ENCODE results near the gene SLC25A10. TPM values are rescaled to one million over a fixed set of nuclear protein-coding genes. Genes with fewer than 3 reads are reported as not detected.

SLC25A10 gene
- total and polyA plus RNA-seq, 2 donors (not counting 3 experiments of a cell fraction or from before 2014, with no cell fraction given) = 16.7 to 17.2 TPM

- Histone ChIP-seq H2AFZ (ENCODE audit: low read depth, low read length) (peak within 1 kb of the TSS; percentile 13), H3K9ac (replicated peaks; ENCODE audit: extremely low read depth, insufficient read depth, low read length) (peak within 1 kb of the TSS; percentile 69), H3K27ac (ENCODE audit: insufficient read depth, low read depth, low read length) (peak within 1 kb of the TSS; percentile 36), H3K4me1 (ENCODE audit: control insufficient read depth, extremely low read depth, insufficient read depth, low read length) (peaks cover 18% of the 10 kb centered on the region), H3K9me1 (replicated peaks; ENCODE audit: control insufficient read depth, extremely low read depth, insufficient read depth, low read length) (no peaks in the 10 kb centered on the region), H3K9me3 (replicated peaks; ENCODE audit: control insufficient read depth, insufficient read depth, low read length) (no peaks in the 10 kb centered on the region), H3K4me2 (ENCODE audit: insufficient read depth, low read length) (peak within 1 kb of the TSS; percentile 72), H3K27me3 (ENCODE audit: control insufficient read depth in 2 of 2, insufficient read depth in 2 of 2, low read length in 2 of 2) (no peaks in the 10 kb centered on the region), H3K79me2 (ENCODE audit: control insufficient read depth, insufficient read depth, low read length) (peaks cover 21% of the 10 kb centered on the region), H4K20me1 (replicated peaks; ENCODE audit: control insufficient read depth, extremely low read depth, insufficient read depth, low read length) (no peaks in the 10 kb centered on the region), H3K4me3 (replicated peaks in 1 of 3; ENCODE audit: insufficient read depth in 1 of 3, low read depth in 1 of 3, low read length in 3 of 3) (peak within 1 kb of the TSS; percentile 34 to 76 (median 64)), H3K36me3 (ENCODE audit: control insufficient read depth in 2 of 2, extremely low read depth in 1 of 2, insufficient read depth in 2 of 2, low read length in 2 of 2) (peaks cover 4 to 19% of the 10 kb centered on the region in 2 experiments)
- BruUV-seq (replicated peaks) = no TSS peak
- POLR2A ChIA-PET = interaction anchor here (1.0 kb wide), 1 partner anchor 17 kb away, joined by 3 read pairs; the partner anchor contains the start of genes ARL16 and HGS
- dilution Hi-C loops (cut with MboI; ENCODE audit: extremely low pct_ligation_motif_present, low sequenced_read_pairs) = no loop called here
- TF ChIP-seq POLR2A (IDR thresholded peaks at IDR 0.05; ENCODE audit: low read depth, low read length) = peak; percentile 90
- TF ChIP-seq POLR2AphosphoS5 (IDR thresholded peaks at IDR 0.05; ENCODE audit: insufficient read depth, low read depth, low read length) = peak; percentile 97
- TF ChIP-seq EZH2 (IDR thresholded peaks at IDR 0.05; ENCODE audit: borderline replicate concordance, low read depth, low read length, severe bottlenecking) = no peak
- no peak for TF ChIP-seq MAX (IDR thresholded peaks at IDR 0.05; ENCODE audit: insufficient read depth, insufficient read length)
- TF ChIP-seq MYC (IDR thresholded peaks at IDR 0.05; ENCODE audit: low read depth, low read length) = peak; percentile 69
- peak; percentile 95 for DNase-seq (ENCODE audit: low read depth, low spot score)
- intact Hi-C loops (cut with micrococcal nuclease) = loop anchor here (1.0 to 2.0 kb wide), 2 partner anchors 18 to 30 kb away; partner anchors contain the start of genes HGS, NPLOC4 and TSPAN10
- CTCF ChIA-PET = no interaction called here
- peak; percentile 97 for FAIRE-seq
Measured at GRCh38 chr17:81666342-81667191, 45.5 kb upstream of the SLC25A10 start, which contains the start of the genes CCDC137 and OXLD1. CCDC137 (plus strand) TSS chr17:81666737; CDS start chr17:81666767, 30 bp downstream. OXLD1 (minus strand) TSS chr17:81666605; CDS start chr17:81666577, 28 bp downstream.

GRCh38 chr17:81667754-81668153 is 44.3 kb upstream of the SLC25A10 start:
- CTCF ChIA-PET = interaction anchor here (1.5 kb wide), 1 partner anchor 15 kb away, joined by 4 read pairs; no protein-coding TSS in a partner anchor
- peaks cover 21% of the 10 kb centered on the region for H3K79me2 ChIP-seq (ENCODE audit: control insufficient read depth, insufficient read depth, low read length)
- no peak for FAIRE-seq
- no peak overlapping the region for H2AFZ ChIP-seq (ENCODE audit: low read depth, low read length)
- no peak overlapping the region for H3K27ac ChIP-seq (ENCODE audit: insufficient read depth, low read depth, low read length)
- H4K20me1 ChIP-seq (replicated peaks; ENCODE audit: control insufficient read depth, extremely low read depth, insufficient read depth, low read length) = no peaks in the 10 kb centered on the region
- POLR2A ChIA-PET = no interaction called here
- dilution Hi-C loops (cut with MboI; ENCODE audit: extremely low pct_ligation_motif_present, low sequenced_read_pairs) = no loop called here
- TF ChIP-seq JUN (IDR thresholded peaks at IDR 0.05; ENCODE audit: borderline replicate concordance, insufficient read depth, insufficient read length, low read depth) = no peak
- no peak overlapping the region for H3K9ac ChIP-seq (replicated peaks; ENCODE audit: extremely low read depth, insufficient read depth, low read length)
- H3K4me1 ChIP-seq (ENCODE audit: control insufficient read depth, extremely low read depth, insufficient read depth, low read length) = peaks cover 18% of the 10 kb centered on the region
- H3K27me3 ChIP-seq (ENCODE audit: control insufficient read depth in 2 of 2, insufficient read depth in 2 of 2, low read length in 2 of 2) = no peaks in the 10 kb centered on the region
- no peaks in the 10 kb centered on the region for H3K9me1 ChIP-seq (replicated peaks; ENCODE audit: control insufficient read depth, extremely low read depth, insufficient read depth, low read length)
- no peak overlapping the region for H3K4me3 ChIP-seq (replicated peaks in 1 of 3; ENCODE audit: insufficient read depth in 1 of 3, low read depth in 1 of 3, low read length in 3 of 3)
- peaks cover 4 to 31% of the 10 kb centered on the region in 2 experiments for H3K36me3 ChIP-seq (ENCODE audit: control insufficient read depth in 2 of 2, extremely low read depth in 1 of 2, insufficient read depth in 2 of 2, low read length in 2 of 2)
- intact Hi-C loops (cut with micrococcal nuclease) = loop anchor here (2.0 kb wide), 1 partner anchor 31 kb away; the partner anchor contains the start of genes NPLOC4 and TSPAN10
- H3K9me3 ChIP-seq (replicated peaks; ENCODE audit: control insufficient read depth, insufficient read depth, low read length) = no peaks in the 10 kb centered on the region
- no peak overlapping the region for H3K4me2 ChIP-seq (ENCODE audit: insufficient read depth, low read length)
- no TSS peak for BruUV-seq (replicated peaks)
- DNase-seq (ENCODE audit: low read depth, low spot score) = no peak
